NK-92 (cell line): ENCODE results near the gene ERG.

Experiments
- DNase-seq: peaks from one replicate; lab custom pipeline; 2025; ENCODE audit not compliant: unreplicated experiment; lab: John Stamatoyannopoulos, UW

Gene ERG

DNA sequence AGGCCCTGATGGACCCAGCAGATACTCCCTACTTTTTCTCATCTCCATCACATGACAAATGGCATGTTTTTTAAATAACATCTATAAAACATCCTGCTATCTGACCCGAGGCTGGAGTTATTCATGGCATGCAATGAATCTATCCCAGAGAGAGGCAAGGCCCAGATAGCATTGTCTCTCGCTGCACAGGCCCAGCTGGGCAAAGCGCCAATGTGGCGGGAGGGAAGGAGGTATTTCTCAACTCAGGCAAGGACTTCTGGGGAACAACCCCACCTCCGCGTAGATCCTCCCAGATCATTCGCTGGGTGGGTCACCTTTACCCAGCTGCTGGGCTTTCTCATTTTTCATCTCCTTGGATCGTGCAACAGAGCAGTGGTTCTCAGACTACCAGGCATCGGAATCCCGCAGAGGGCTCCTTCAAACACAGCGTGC, 59.8 kb downstream of the ERG start:
- DNase-seq, result no peak

DNA sequence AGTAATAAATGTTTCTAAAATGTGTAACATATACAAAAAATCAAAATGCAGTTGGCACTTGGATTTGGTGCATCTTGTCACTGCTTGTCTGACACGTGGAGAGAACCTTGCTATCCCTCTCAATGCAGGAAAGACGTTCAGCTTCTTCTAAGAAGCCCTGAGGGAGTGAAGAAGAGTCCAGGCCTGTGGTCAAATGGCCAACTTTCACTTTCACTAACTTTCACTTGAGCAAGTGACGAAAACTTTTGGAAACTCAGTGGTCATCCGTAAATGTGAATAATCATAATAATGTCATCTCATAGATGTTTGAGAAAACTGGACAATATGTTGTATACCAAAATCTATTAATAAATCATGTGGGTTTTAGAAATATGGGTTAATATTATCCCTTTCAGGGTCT, 61.9 kb downstream of the ERG start:
- no peak for DNase-seq

DNA sequence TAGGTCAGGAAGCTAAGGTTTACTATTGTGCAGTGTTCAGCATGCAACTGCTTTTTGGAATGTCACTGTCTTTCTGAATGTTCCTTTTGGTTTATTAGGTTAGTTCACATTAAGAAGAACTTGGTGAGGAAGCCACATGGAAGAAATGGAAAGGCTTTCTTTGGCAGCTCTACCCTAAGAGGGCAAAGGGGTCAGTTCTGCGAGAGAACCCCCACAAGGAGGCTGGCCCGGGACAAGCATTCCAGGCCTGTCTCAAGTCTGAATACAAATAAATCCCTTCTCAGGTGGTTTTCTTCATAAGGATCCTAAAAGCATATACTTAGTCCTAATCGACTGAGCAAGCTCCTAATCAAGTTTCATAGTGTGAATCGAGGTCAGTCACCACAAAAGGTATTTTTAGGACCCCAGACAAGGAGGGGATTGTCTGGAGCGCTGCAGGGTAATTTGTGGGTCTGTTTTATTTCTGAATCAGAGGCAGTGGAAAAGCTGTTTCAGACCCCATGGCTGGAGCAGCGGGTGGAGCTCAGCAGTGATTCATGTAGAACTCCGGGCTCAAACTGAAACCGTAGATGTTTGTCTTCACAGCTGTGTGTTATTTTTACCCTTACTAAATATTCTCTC, 63.3 kb downstream of the ERG start:
- DNase-seq, result no peak

DNA sequence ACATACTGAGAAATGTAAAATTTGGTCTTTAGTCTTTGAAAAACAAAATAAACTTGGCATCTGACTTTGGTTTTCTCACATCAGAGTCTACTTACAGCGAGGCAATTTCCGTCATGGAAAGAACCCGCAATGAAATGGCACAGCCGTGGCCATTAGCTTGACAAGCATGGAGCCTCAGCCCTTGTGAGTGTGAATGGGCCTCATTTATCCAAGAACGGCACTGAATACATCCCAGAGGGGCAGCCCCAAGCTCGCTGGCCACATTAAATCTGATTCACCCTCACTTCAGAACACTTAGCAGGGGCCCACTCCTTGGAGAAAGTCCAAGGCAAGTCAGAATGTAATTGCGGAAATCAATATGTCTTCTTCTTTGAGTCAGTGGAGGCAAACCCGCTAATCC, 64.8 kb downstream of the ERG start:
- no peak for DNase-seq

- DNase-seq, result no peak
These were observed 67.8 kb downstream of the ERG start for GRCh38 chr21:38430401-38430984.

GRCh38 chr21:38429011-38429410, 69.3 kb downstream of the ERG start:
- DNase-seq, result no peak

- no peak for DNase-seq
These were observed 70.1 kb downstream of the ERG start for GRCh38 chr21:38428211-38428610.

GRCh38 chr21:38424305-38425019, 73.8 kb downstream of the ERG start:
- no peak for DNase-seq

- no peak for DNase-seq
These were observed 76.2 kb downstream of the ERG start for GRCh38 chr21:38422082-38422481.

GRCh38 chr21:38420140-38420539, 78.1 kb downstream of the ERG start:
- DNase-seq, result no peak

DNA sequence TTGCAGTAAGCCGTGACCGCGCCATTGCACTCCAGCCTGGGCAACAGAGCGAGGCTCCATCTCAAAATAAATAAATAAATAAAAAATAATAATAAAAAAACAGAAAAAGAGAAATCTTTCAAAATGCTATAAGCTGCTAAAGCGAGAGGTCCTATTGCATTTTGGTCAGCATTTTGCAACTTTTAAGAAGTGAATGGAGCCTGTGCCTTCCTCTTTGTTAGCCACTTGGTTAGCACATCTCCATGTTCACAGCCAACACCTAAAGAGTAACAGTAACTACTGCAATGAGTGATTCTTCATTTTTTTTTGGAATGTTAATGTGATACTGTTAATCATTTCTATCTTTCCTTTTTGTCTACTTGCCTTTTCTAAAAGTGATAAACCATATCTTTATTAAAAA, 80.6 kb downstream of the ERG start:
- DNase-seq, result no peak

- no peak for DNase-seq
These were observed 81.5 kb downstream of the ERG start for GRCh38 chr21:38416791-38417190.

DNA sequence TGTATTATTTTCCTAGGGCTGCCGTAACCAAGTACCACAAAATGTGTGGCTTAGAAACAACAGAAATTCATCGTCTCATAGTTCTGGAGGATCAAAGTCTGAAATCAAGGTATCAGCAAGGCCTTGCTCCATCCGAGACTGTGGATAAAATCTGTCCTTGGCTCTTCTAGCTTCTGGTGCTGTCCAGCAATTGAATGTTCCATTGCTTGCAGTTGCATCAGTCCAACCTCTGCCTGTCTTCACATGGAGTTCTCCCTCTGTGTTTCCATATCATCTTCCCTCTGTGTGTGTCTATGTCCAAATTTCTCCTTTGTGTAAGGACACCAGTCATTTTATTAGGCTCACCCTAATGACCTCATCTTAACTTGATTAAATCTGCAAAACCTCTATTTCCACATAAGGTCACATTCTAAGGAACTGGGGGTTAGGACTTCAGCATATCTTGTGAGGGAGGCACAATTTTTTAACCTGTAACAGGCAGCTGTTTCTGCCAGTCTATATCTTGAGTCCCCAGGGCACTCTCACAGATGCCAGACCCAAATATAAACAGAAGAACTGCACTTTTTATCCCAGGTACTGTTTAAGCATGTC, 84.2 kb downstream of the ERG start:
- no peak for DNase-seq

DNA sequence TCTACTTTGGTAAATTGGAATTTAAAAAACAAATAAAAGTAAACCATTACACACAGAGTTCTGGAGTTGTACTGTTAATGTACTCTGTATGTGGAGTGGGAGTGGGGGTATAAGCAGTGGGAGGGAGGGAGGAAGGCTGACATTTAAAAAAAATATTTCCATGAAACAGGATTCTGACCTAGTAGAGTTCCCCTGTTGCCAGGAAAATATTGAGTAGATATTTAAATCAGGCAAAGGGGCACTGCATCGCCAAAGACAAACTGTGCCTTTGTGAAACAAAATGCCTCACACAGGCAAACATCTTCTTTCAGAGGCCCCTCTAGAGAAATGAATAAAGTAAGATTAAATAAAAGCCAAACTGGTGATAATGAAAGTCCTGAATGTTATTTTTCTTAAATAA, 87.8 kb downstream of the ERG start:
- no peak for DNase-seq

- DNase-seq, result no peak
These were observed 88.4 kb downstream of the ERG start for GRCh38 chr21:38409907-38410306.

- no peak for DNase-seq
These were observed 94.1 kb downstream of the ERG start for GRCh38 chr21:38404177-38404576.

DNA sequence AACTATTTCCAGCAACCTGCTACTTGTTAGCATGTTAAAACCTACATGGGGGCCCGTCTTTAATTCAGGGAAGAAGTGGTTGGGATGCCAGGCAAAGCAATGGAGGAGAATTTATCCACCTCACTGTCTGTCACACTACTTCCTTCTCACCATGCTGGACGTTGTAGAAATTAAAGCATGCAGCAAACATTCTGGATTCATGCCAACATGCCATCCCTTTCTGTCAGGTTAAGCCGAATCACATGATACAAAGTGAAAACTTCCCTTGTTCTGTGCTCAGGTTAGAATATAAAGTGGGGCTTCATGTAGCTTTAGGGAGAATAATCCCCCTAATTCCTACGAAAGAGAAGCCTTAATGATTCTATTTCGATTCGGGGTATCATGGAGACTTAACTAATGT, 95.5 kb downstream of the ERG start:
- DNase-seq, result no peak

DNA sequence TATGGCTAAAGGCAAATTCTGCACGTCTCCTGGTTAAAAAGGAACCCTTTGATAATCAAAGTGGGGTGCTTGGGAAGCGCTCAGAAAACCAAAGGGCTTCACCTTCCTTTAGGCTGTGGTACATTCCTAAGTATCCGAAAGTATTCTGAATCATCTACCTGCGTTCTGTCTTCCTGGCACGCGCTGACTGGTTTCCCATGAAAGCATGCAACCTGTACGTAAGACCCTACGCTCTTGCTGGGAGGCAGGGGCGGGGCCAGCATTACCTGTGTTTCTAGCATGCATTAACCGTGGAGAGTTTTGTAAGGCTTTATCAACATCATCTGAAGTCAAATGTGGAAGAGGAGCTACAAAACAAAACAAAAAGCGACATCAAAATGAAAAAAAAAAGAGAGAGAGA, 96.0 kb downstream of the ERG start:
- no peak for DNase-seq

DNA sequence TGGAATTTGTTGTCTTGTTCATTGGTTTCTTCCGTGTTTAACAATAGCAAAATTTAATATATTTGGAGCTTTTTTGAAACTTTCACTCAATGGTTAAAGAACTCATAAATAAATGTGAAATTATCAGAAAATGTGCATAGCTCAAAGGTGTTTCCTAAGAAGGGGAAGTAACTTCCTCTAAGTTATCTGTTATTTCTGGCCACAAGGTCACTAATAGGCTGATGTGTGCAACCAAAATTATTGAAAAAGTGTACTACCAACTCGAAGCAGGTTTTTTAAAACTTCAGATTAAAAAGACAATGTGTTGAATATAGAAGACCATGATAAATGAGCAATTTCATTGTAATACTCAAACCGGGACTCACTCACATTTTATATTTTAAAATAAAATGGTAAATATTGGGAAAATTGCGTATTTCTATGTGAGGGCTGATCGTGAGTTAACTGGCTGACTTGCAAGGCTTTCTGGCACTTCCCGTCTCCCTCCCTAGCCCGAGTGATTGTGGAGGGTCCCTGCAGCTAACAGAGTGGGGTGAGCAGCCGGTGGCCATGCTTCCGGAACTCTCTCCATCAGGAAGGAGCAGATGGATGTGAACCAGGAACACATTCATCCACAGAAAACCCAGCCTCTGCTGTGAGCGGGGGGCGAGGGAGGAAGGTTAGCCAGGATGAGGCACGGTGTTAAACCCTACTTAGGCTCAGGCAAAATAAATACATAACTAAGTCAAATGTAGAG, 96.9 kb downstream of the ERG start:
- no peak for DNase-seq

- no peak for DNase-seq
These were observed 97.9 kb downstream of the ERG start for GRCh38 chr21:38400195-38400919.

- no peak for DNase-seq
These were observed 99.2 kb downstream of the ERG start for GRCh38 chr21:38399103-38399502.
